ENCODE data around the gene VPS16. TPM values are rescaled to one million over a fixed set of nuclear protein-coding genes. Genes with fewer than 3 reads are reported as not detected.

The VPS16 gene
- total RNA-seq, 1 experiment from 2014 or later = 45.5 TPM

GRCh38 chr20:2864626-2865025, 24.1 kb downstream of the VPS16 start:
- DNase-seq (ENCODE audit: low spot score) = no peak
- in situ Hi-C loops (cut with HindIII; ENCODE audit: low sequenced_read_pairs) = no loop called here

GRCh38 chr20:2865101-2865500, 24.6 kb downstream of the VPS16 start:
- in situ Hi-C loops (cut with HindIII; ENCODE audit: low sequenced_read_pairs) = no loop called here

GRCh38 chr20:2865630-2866029, 25.1 kb downstream of the VPS16 start:
- in situ Hi-C loops (cut with HindIII; ENCODE audit: low sequenced_read_pairs) = no loop called here
- no peak for DNase-seq (ENCODE audit: low spot score)

More at GRCh38 chr20:2865101-2865500, 24.6 kb downstream of the VPS16 start:
- no peak for DNase-seq (ENCODE audit: low spot score)

GRCh38 chr20:2866236-2866635, 25.7 kb downstream of the VPS16 start:
- no peak for DNase-seq (ENCODE audit: low spot score)
- in situ Hi-C loops (cut with HindIII; ENCODE audit: low sequenced_read_pairs) = no loop called here

GRCh38 chr20:2867081-2867864, 26.7 kb downstream of the VPS16 start:
- in situ Hi-C loops (cut with HindIII; ENCODE audit: low sequenced_read_pairs) = no loop called here
- no peak for DNase-seq (ENCODE audit: low spot score)

GRCh38 chr20:2869381-2869780, 28.8 kb downstream of the VPS16 start:
- in situ Hi-C loops (cut with HindIII; ENCODE audit: low sequenced_read_pairs) = no loop called here
- no peak for DNase-seq (ENCODE audit: low spot score)

GRCh38 chr20:2871111-2871465, 30.5 kb downstream of the VPS16 start:
- in situ Hi-C loops (cut with HindIII; ENCODE audit: low sequenced_read_pairs) = no loop called here
- peak; percentile 14 for DNase-seq (ENCODE audit: low spot score)

- DNase-seq (ENCODE audit: low spot score) = peak; percentile 33
- in situ Hi-C loops (cut with HindIII; ENCODE audit: low sequenced_read_pairs) = no loop called here
Observed at GRCh38 chr20:2871661-2872458, 31.3 kb downstream of the VPS16 start.

- DNase-seq (ENCODE audit: low spot score) = peak; percentile 64
- in situ Hi-C loops (cut with HindIII; ENCODE audit: low sequenced_read_pairs) = no loop called here
Observed at GRCh38 chr20:2872459-2873009, 32.0 kb downstream of the VPS16 start.

- in situ Hi-C loops (cut with HindIII; ENCODE audit: low sequenced_read_pairs) = no loop called here
- peak; percentile 93 for DNase-seq (ENCODE audit: low spot score)
Observed at GRCh38 chr20:2873010-2873746, 32.6 kb downstream of the VPS16 start, which contains the start of gene PTPRA. Gene PTPRA, plus strand, starts transcription at chr20:2873481. Its CDS starts 90,797 bp downstream, at chr20:2964278.

- in situ Hi-C loops (cut with HindIII; ENCODE audit: low sequenced_read_pairs) = no loop called here
- DNase-seq (ENCODE audit: low spot score) = no peak
Observed at GRCh38 chr20:2873747-2874041, 33.1 kb downstream of the VPS16 start.

- peak; percentile 62 for DNase-seq (ENCODE audit: low spot score)
- in situ Hi-C loops (cut with HindIII; ENCODE audit: low sequenced_read_pairs) = no loop called here
Observed at GRCh38 chr20:2874456-2874855, 33.9 kb downstream of the VPS16 start.

GRCh38 chr20:2875690-2876203, 35.2 kb downstream of the VPS16 start:
- DNase-seq (ENCODE audit: low spot score) = no peak
- in situ Hi-C loops (cut with HindIII; ENCODE audit: low sequenced_read_pairs) = no loop called here

GRCh38 chr20:2878515-2878914, 38.0 kb downstream of the VPS16 start:
- in situ Hi-C loops (cut with HindIII; ENCODE audit: low sequenced_read_pairs) = no loop called here
- no peak for DNase-seq (ENCODE audit: low spot score)

GRCh38 chr20:2879146-2879545, 38.6 kb downstream of the VPS16 start:
- DNase-seq (ENCODE audit: low spot score) = peak; percentile 92

GRCh38 chr20:2880650-2881049, 40.1 kb downstream of the VPS16 start:
- no peak for DNase-seq (ENCODE audit: low spot score)
- in situ Hi-C loops (cut with HindIII; ENCODE audit: low sequenced_read_pairs) = no loop called here

More at GRCh38 chr20:2879146-2879545, 38.6 kb downstream of the VPS16 start:
- in situ Hi-C loops (cut with HindIII; ENCODE audit: low sequenced_read_pairs) = no loop called here

GRCh38 chr20:2883726-2884637, 43.4 kb downstream of the VPS16 start:
- DNase-seq (ENCODE audit: low spot score) = no peak
- in situ Hi-C loops (cut with HindIII; ENCODE audit: low sequenced_read_pairs) = no loop called here

GRCh38 chr20:2887715-2888114, 47.2 kb downstream of the VPS16 start:
- in situ Hi-C loops (cut with HindIII; ENCODE audit: low sequenced_read_pairs) = no loop called here
- no peak for DNase-seq (ENCODE audit: low spot score)

All from G401 (cell line).